Right atrium auricular region (tissue), 2 donors: Measurements from ENCODE around the gene GLRA3. TPM values are rescaled to one million over a fixed set of nuclear protein-coding genes. Genes with fewer than 3 reads are reported as not detected.

ENCODE experiments used
- DNase-seq: peaks from one replicate; pipeline ENCODE4 v3.0.0-alpha.2; 2019; ENCODE audit warnings: low spot score
- H3K27ac ChIP-seq, 2 donors: fragments of 200-600 bp; sonication (generic); 1 replicate in 1 of 2; 2 replicates in 1 of 2; pipeline ENCODE4 v1.5.1; 2016 to 2019
- H3K27me3 ChIP-seq, 2 donors: fragments of 200-600 bp; sonication (generic); one replicate each; pipeline versions ENCODE4 v1.5.1 to v1.6.0; 2017 to 2019
- H3K36me3 ChIP-seq: fragments of 200-600 bp; sonication (generic); one replicate; pipeline ENCODE4 v1.5.1; 2016
- H3K4me1 ChIP-seq, 2 donors: fragments of 200-600 bp; sonication (generic); one replicate each; pipeline versions ENCODE4 v1.5.1 to v1.6.0; 2017 to 2019
- H3K4me3 ChIP-seq, 2 donors: fragments of 200-600 bp; sonication (generic); 1 replicate in 1 of 2; 2 replicates in 1 of 2; pipeline ENCODE4 v1.5.1; 2017 to 2019; ENCODE audit warnings: mild to moderate bottlenecking in 1 of 2, moderate library complexity in 1 of 2
- H3K9me3 ChIP-seq, 2 donors: fragments of 200-600 bp; sonication (generic); one replicate each; pipeline ENCODE4 v1.5.1; 2019
- total RNA-seq, 2 donors: library from RNA; depleted of rRNA; stranded (reverse); fragments of >200 nt; gene quantifications; one replicate each; pipeline ENCODE4 v1.1.0, GENCODE V29; 2016
- TF ChIP-seq, protein P1 (sequence below), 2 donors: fragments of 200-600 bp; sonication (generic); IDR thresholded peaks; one replicate each; pipeline ENCODE4 v1.5.1; 2019; ENCODE audit warnings: antibody characterized with exemption in 2 of 2

The GLRA3 gene
- total RNA-seq, 2 donors from 2014 or later = not detected

DNA sequence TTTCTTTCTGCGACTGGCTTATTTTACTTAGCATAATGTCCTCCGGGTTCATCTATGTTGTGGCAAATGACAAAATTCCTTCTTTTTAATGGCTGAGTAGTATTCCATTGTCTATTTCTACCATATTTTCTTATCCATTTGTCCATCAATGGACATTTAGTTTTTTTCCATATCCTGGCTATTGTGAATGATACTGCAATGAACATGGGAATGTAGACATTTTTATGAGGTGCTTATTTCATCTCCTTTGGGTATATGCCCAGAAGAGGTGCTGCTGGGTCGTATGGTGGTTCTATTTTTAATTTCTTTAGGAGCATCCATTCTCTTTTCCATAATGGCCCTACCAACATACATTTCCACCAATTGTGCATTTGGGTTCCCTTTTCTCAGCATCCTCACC lies 230.2 kb downstream of the GLRA3 start:
- TF ChIP-seq, protein P1, sequence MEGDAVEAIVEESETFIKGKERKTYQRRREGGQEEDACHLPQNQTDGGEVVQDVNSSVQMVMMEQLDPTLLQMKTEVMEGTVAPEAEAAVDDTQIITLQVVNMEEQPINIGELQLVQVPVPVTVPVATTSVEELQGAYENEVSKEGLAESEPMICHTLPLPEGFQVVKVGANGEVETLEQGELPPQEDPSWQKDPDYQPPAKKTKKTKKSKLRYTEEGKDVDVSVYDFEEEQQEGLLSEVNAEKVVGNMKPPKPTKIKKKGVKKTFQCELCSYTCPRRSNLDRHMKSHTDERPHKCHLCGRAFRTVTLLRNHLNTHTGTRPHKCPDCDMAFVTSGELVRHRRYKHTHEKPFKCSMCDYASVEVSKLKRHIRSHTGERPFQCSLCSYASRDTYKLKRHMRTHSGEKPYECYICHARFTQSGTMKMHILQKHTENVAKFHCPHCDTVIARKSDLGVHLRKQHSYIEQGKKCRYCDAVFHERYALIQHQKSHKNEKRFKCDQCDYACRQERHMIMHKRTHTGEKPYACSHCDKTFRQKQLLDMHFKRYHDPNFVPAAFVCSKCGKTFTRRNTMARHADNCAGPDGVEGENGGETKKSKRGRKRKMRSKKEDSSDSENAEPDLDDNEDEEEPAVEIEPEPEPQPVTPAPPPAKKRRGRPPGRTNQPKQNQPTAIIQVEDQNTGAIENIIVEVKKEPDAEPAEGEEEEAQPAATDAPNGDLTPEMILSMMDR (IDR thresholded peaks at IDR 0.05) = no peak
- Histone ChIP-seq H3K4me3 (no peak overlapping the region), H3K9me3 (no peaks in the 10 kb centered on the region), H3K27ac (no peak overlapping the region), H3K36me3 (no peaks in the 10 kb centered on the region), H3K4me1 (no peaks in the 10 kb centered on the region), H3K27me3 (no peaks in the 10 kb centered on the region)
- DNase-seq = no peak

DNA sequence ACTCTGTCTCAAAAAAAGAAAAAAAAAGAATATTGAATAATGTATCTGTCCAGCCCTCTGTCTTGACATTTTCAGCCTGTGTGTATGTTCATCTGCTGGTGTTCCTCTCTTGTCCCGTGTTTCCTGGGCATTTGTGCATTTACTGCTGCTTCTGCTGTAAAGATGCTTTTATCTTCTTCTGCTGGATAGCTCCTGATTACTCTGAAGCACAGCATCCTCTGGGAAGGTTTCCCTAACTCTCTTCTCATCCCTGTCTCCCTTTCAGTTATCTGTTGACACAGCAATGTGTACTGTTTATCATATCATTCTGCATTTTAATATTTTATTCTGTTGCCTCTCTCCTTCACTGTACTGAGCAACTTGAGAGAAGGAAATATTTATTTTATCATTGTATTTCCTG lies 232.5 kb downstream of the GLRA3 start:
- no peaks in the 10 kb centered on the region for H3K9me3 ChIP-seq

DNA sequence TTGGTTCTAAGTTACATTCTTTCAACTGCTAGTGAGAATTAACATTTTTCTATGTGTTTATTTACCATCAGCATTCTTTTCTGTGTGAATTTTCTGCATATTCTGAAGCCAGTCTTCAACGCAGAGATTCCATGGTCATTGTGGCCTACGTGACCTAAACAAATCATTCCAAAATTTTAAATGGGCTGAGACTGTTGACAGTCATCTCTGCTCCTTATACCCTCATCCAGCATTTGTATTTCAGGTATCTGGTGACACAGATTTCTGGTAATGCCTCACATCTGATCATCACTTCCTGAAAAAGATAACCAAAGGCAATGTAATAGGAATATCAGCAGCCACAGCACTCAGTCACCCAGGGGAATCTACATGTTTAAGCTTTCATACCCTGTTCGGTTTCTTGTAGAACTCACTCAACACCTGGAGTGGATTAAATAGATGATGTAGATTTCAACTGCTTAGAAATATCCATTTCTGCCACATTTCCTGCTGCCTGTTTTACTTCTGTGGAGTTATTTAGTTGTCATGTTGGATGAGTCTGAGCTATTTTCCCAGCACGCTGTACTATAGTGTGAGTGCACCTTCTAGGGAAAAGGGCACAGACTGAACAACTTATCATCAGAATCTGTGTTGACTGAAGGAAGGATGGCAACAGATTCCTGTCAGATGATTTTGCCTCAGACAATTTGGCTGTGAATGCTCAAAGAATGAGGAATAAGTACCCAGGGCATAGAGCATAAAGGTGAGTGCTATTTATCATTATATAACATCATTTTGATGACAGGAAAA lies 233.7 kb downstream of the GLRA3 start:
- no peaks in the 10 kb centered on the region for H3K36me3 ChIP-seq
- H3K9me3 ChIP-seq = no peaks in the 10 kb centered on the region
- no peaks in the 10 kb centered on the region for H3K27me3 ChIP-seq
- no peak overlapping the region for H3K4me3 ChIP-seq
- DNase-seq = no peak
- TF ChIP-seq, protein P1 (IDR thresholded peaks at IDR 0.05) = no peak
- H3K27ac ChIP-seq = no peak overlapping the region
- peaks cover 0 to 3% of the 10 kb centered on the region in 2 donors for H3K4me1 ChIP-seq

More for the DNA sequence above, 232.5 kb downstream of the GLRA3 start:
- no peak for DNase-seq
- Histone ChIP-seq H3K4me1 (peaks cover 0 to 3% of the 10 kb centered on the region in 2 donors), H3K36me3 (no peaks in the 10 kb centered on the region), H3K27ac (no peak overlapping the region), H3K4me3 (no peak overlapping the region), H3K27me3 (no peaks in the 10 kb centered on the region)
- TF ChIP-seq, protein P1 (IDR thresholded peaks at IDR 0.05) = no peak

DNA sequence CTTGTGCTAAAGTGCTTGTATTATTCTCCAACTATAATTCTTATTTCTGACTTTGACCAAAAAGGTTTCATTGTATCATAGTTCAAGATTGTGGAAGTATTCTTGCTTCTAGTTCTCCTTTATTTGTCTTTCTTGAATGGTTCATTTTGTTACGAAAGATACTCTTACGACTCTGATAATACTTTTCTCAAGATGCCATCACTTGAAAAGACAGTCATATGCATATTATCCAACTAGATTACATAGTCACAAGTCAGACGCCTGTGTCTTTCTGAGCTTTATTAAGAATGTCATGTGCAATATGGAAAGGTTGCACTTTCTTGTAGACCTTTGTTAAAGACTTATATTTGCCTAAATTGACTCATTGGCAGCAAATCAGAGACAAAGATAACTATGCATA lies 235.3 kb downstream of the GLRA3 start:
- Histone ChIP-seq H3K27ac (no peak overlapping the region), H3K4me1 (peaks cover 0 to 3% of the 10 kb centered on the region in 2 donors), H3K36me3 (no peaks in the 10 kb centered on the region), H3K4me3 (no peak overlapping the region), H3K27me3 (no peaks in the 10 kb centered on the region), H3K9me3 (no peaks in the 10 kb centered on the region)
- TF ChIP-seq, protein P1 (IDR thresholded peaks at IDR 0.05) = no peak
- DNase-seq = no peak

DNA sequence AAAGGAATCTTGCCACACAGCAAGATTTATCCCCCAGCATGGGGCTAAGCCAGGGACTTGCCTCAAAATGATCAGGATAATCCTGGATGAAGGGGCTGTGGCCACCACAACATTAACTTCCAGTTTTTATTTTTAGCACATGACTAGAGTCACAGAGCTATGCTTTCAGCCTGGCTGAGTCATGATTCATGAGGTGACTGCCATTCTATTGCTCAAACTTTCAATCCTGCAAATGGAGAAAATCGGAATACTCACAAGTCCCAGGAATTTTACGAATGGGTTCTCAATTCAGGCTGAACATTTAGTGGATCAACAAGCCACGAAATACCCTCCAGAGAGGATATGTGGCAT lies 236.1 kb downstream of the GLRA3 start:
- TF ChIP-seq, protein P1 (IDR thresholded peaks at IDR 0.05) = no peak
- no peaks in the 10 kb centered on the region for H3K27me3 ChIP-seq
- H3K36me3 ChIP-seq = no peaks in the 10 kb centered on the region
- H3K4me3 ChIP-seq = no peak overlapping the region
- no peak for DNase-seq
- no peak overlapping the region for H3K27ac ChIP-seq
- peaks cover 0 to 3% of the 10 kb centered on the region in 2 donors for H3K4me1 ChIP-seq
- no peaks in the 10 kb centered on the region for H3K9me3 ChIP-seq
